Lower leg skin (tissue), 3 donors: Measurements from ENCODE around the gene SLC9A7.

Experiments used
- CTCF ChIP-seq, 3 donors: fragments of 450-650 bp; IDR thresholded peaks; one replicate each; pipeline ENCODE4 v1.5.1; 2016; ENCODE audit warnings: antibody characterized with exemption in 3 of 3, mild to moderate bottlenecking in 3 of 3, moderate library complexity in 2 of 3
- POLR2A ChIP-seq, 2 donors: fragments of 450-650 bp; IDR thresholded peaks; one replicate each; pipeline ENCODE4 v1.6.1; 2016 to 2017; ENCODE audit warnings: antibody characterized with exemption in 2 of 2, mild to moderate bottlenecking in 1 of 2, moderate library complexity in 1 of 2

- no peak for TF ChIP-seq CTCF (IDR thresholded peaks at IDR 0.05)
- no peak for TF ChIP-seq POLR2A (IDR thresholded peaks at IDR 0.05)
These were observed 43.4 kb downstream of the SLC9A7 start for GRCh38 chrX:46715530-46715929.
